Colonic mucosa (tissue), 4 donors: Measurements from ENCODE around the gene FRMD4B. TPM values are rescaled to one million over a fixed set of nuclear protein-coding genes. Genes with fewer than 3 reads are reported as not detected.

Experiments used
- DNase-seq: peaks from one replicate; pipeline ENCODE4 v3.0.0-alpha.2; 2020
- H3K27ac ChIP-seq: fragments of 200-600 bp; one replicate; pipeline ENCODE4 v1.8.0; 2021
- H3K27me3 ChIP-seq: fragments of 200-600 bp; one replicate; pipeline ENCODE4 v1.8.0; 2021
- H3K36me3 ChIP-seq: fragments of 200-600 bp; one replicate; pipeline ENCODE4 v1.8.0; 2021
- H3K4me1 ChIP-seq: fragments of 200-600 bp; one replicate; pipeline ENCODE4 v1.8.0; 2021; ENCODE audit warnings: mild to moderate bottlenecking
- H3K4me3 ChIP-seq: fragments of 200-600 bp; one replicate; pipeline ENCODE4 v1.8.0; 2021
- H3K9ac ChIP-seq, 2 donors: one replicate each; pipeline ENCODE4 v1.7.0; 2013; ENCODE audit warnings: control low read depth in 2 of 2, low read depth in 2 of 2, low read length in 2 of 2
- H3K9me3 ChIP-seq: fragments of 200-600 bp; one replicate; pipeline ENCODE4 v1.8.0; 2021
- intact Hi-C: fragments of 100-400 bp; cut with DNase I; formaldehyde crosslinking; loops from one replicate; pipeline ENCODE4 v1.14.1; 2022
- total RNA-seq, 2 donors: library from RNA; stranded (reverse); fragmentation: NEBNext Ultra II Directional in 1 of 2; extraction: Animal tissue kit (Norgen Biotek cat#: 25700) in 1 of 2; gene quantifications; one replicate each; pipeline ENCODE4 v1.2.1, GENCODE V29; 2021
- TF ChIP-seq, protein P1 (sequence below): fragments of 200-600 bp; IDR thresholded peaks from one replicate; pipeline ENCODE4 v1.8.0; 2022; ENCODE audit warnings: antibody characterized with exemption, mild to moderate bottlenecking
- donor health status: healthy.
- donor health status: DM: no; HTN: no; CAD: no.
- donor health status: DM: no; HTN: no; CAD: no.

Gene FRMD4B
- total RNA-seq, 2 donors from 2014 or later: 13.5 to 21.1 TPM

DNA sequence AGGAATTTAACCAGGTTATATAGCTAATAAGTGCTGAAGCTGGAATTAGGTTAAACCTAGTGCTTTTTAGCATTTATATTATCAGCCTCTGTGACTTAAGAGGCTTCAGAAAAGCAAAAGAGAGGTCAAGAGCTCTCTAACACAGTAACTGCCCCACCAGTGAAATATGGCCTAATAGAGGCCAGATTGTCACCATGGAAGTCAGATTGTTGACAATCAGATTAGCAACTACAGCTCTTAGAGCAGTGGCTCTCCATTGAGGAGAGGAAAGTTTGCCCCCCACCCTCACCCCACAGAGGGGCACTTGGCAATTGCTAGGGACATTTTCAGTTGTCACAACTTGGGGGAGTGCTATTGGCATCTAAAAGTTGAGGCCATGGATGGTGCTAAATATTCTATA, 240.2 kb downstream of the FRMD4B start:
- H3K27me3 ChIP-seq: no peaks in the 10 kb centered on the region
- no peak overlapping the region for H3K9ac ChIP-seq
- TF ChIP-seq, protein P1, sequence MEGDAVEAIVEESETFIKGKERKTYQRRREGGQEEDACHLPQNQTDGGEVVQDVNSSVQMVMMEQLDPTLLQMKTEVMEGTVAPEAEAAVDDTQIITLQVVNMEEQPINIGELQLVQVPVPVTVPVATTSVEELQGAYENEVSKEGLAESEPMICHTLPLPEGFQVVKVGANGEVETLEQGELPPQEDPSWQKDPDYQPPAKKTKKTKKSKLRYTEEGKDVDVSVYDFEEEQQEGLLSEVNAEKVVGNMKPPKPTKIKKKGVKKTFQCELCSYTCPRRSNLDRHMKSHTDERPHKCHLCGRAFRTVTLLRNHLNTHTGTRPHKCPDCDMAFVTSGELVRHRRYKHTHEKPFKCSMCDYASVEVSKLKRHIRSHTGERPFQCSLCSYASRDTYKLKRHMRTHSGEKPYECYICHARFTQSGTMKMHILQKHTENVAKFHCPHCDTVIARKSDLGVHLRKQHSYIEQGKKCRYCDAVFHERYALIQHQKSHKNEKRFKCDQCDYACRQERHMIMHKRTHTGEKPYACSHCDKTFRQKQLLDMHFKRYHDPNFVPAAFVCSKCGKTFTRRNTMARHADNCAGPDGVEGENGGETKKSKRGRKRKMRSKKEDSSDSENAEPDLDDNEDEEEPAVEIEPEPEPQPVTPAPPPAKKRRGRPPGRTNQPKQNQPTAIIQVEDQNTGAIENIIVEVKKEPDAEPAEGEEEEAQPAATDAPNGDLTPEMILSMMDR: no peak
- DNase-seq: no peak
- H3K4me3 ChIP-seq: no peak overlapping the region
- no peaks in the 10 kb centered on the region for H3K4me1 ChIP-seq
- H3K27ac ChIP-seq: no peak overlapping the region
- intact Hi-C loops: no loop called here
- H3K9me3 ChIP-seq: no peaks in the 10 kb centered on the region
- no peaks in the 10 kb centered on the region for H3K36me3 ChIP-seq

DNA sequence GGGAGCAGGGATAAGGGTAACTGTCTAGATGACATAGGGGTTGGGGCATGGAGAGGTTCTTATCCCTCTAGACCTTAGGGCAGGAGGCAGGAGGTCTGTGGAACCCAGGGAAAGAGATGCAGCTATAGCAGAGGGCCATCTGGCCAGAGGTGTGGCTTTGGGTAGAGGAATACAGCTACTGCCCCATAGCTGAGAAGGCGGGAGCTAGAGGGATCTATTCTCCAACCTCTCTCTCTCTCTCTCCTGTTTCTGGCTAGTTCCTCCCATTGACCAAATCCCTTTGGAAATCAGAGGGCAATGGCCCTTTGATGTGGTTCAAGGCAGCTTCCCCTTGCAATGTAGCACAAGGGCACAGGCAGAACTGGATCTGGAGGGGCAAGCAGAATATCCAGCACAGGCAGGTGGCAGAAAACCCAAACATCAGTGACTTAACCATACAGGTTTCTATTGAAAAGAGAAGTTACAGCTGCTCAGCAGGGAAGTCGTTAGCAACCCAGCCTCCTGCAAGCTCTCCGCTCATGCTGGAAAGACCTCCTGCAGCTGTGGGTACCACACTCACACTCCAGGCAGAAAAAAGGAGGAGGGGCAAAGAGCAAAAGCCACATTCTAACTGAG, 241.2 kb downstream of the FRMD4B start:
- no peak for DNase-seq
- Histone ChIP-seq H3K9ac (no peak overlapping the region), H3K36me3 (no peaks in the 10 kb centered on the region), H3K27me3 (no peaks in the 10 kb centered on the region), H3K9me3 (no peaks in the 10 kb centered on the region), H3K27ac (no peak overlapping the region), H3K4me3 (no peak overlapping the region), H3K4me1 (no peaks in the 10 kb centered on the region)
- intact Hi-C loops: no loop called here
- TF ChIP-seq, protein P1: no peak

DNA sequence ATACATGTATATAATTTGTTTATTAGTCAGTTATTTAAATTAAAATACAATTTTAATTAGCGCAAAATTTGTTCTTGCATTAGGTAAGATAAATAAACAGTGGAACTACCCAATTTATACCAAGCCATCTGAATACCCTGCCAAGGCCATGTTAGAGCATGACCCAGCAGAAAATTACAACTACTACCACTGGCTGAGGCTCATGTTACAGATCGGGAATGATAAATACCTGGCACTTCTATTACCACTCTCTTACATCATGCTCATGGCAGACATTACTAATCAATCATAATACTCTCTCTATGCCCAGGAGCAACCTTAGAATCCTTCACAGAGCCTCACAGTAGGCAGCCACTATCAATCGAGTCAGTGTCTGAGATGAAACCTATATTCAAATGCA, 242.3 kb downstream of the FRMD4B start:
- Histone ChIP-seq H3K9ac (no peak overlapping the region), H3K4me1 (no peaks in the 10 kb centered on the region), H3K27ac (no peak overlapping the region), H3K36me3 (no peaks in the 10 kb centered on the region), H3K9me3 (no peaks in the 10 kb centered on the region), H3K27me3 (no peaks in the 10 kb centered on the region), H3K4me3 (no peak overlapping the region)
- intact Hi-C loops: no loop called here
- DNase-seq: no peak
- TF ChIP-seq, protein P1: no peak

DNA sequence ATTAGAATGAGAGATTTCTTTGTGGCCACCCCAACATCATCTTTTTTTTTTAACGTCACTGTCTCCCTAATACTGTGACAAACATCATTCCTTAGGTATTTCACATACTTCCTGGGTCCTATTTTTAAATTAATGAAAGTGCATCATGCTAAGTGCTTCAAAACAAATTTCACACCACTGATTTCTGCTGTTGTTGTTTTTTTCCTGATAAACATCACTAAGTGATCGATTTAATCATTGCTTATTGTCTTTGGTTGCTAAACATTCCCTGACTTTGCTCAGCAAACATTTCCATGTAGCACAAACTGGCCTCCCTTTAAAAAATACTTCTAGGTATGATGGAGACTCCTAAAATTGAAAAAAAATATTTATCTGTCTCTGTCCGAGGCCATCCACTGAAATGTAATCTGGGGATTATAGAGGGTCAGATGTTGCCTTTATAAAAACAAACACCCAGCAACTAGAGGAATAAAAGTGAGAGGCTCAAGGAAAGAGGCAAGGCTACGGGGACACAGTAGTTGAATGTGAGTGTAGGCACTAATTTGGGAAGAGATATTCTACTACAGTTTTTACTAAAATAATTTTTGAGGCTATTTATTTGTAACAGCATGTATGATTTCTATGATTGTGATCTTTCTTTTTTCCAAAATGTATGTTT, 243.0 kb downstream of the FRMD4B start:
- intact Hi-C loops: no loop called here
- no peak for DNase-seq
- H3K36me3 ChIP-seq: no peaks in the 10 kb centered on the region
- no peaks in the 10 kb centered on the region for H3K9me3 ChIP-seq
- no peaks in the 10 kb centered on the region for H3K4me1 ChIP-seq
- TF ChIP-seq, protein P1: no peak
- no peak overlapping the region for H3K9ac ChIP-seq
- H3K27me3 ChIP-seq: no peaks in the 10 kb centered on the region
- H3K27ac ChIP-seq: no peak overlapping the region
- H3K4me3 ChIP-seq: no peak overlapping the region

DNA sequence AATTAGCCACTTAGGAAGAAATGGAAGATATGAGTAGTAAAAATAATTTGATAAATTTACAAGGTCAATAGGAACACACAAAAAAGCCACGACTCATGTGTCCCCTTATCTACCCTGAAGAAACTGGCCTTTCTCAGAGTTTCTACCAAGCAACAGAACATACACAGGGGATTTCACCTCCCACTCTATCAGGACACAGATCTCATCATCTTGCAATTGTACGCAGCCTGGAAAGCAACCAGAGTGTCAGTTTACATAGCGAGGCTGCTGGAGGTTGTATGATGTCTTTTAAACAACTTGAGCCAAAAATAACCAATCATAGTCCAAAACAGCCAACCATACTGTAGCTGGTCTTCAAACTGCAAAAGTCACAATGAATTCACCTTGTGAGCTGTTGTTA, 243.8 kb downstream of the FRMD4B start:
- no peaks in the 10 kb centered on the region for H3K4me1 ChIP-seq
- no peaks in the 10 kb centered on the region for H3K36me3 ChIP-seq
- intact Hi-C loops: no loop called here
- H3K4me3 ChIP-seq: no peak overlapping the region
- no peaks in the 10 kb centered on the region for H3K9me3 ChIP-seq
- no peaks in the 10 kb centered on the region for H3K27me3 ChIP-seq
- no peak for DNase-seq
- H3K9ac ChIP-seq: no peak overlapping the region
- H3K27ac ChIP-seq: no peak overlapping the region
- TF ChIP-seq, protein P1: no peak
